ENCODE data around the gene SURF4.
"Not testable (repeated sequence)": the region's sequence is repeated elsewhere in the genome, so short reads cannot be mapped to it uniquely, and the experiment has no call there.

The SURF4 gene

DNA sequence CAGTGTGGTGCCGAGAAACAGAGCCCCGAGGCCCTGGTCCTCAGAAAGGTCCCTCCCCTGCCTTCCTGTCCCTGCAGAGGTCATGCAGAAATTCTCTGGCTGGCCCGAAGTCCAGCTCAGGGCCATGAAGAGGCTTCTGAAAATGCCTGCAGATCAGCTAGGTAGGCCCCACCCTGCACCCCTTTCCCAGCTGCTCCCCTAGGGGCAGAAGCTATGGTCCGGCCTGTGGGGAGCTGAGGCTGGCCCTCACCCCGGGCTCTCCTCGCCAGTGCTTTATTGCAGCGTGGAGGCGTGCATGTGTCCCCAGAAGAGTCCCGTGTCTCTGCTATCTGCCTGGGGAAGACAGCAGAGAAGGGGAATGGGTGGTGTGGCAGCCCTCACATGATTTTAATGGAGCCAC, 22.0 kb upstream of the SURF4 start:
- no peak for DNase-seq (ENCODE audit: low read depth in 1 of 2, low spot score in 1 of 2)

DNA sequence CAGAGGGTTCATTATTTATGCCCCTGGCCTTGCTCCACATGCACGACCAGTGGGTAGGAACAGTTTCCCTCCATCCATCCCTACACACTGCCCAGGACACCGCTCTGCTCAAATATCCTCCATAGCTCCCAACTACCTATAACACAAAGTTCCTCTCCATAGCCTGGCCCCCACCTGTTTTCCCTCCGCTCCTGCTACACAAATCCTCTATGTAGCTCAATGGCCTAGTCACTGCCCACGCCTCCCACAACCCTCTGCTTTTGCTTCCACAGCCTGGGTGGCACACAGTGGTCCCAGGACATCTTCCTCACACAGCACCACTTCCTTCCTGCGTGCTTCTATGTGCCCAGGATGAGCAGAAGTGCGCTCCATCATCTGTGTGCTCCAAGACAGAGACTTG, 21.5 kb upstream of the SURF4 start:
- no peak for DNase-seq (ENCODE audit: low read depth in 1 of 2, low spot score in 1 of 2)

DNA sequence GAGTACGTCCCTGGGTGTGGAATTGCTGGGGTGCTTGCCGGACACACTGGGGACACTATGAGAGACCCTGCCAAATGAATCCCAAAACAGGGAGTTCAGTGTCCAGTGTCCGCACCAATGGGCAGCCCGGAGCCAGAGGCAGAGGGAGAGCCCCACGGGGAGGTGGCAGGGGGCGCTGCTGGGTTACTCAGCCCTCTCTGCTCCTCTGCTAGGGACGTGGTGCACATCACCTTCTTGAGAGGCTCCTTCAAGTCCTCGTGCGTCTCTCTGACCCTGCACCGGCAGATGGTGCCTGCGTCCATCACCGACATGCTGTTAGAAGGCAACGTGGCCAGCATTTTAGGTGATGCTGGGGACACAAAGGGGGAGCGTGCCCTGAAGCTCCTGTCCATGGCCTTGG, 21.1 kb upstream of the SURF4 start:
- no peak for DNase-seq (ENCODE audit: low read depth in 1 of 2, low spot score in 1 of 2)

DNA sequence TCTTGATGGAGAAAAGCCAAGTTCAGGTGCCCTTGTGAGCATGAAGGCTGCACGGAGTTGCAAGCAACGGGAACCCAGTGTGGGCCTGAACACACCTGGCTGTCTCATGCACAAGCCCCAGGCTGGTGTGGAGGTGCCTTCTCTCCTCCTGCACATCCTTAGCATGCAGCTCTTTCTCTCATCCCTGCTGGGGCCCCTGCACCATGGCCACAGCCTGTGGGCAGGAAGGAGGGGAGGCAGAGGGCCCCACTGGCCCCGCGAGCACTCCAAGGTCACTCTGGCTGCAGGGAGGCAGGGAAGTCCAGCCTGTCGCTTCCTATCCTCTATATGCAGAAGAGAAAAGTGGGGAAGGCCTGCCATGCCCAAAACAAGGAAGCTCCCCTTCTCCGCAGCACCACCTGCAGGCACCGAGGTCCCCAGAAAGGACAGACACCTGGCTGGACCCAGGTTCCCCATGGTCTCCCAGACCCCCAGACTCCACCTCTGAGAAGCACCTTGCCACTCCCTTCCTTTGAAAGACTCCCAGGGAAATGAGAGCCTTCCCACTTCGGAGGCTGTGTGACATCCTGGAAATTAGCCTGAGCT, 18.9 kb upstream of the SURF4 start:
- no peak for DNase-seq (ENCODE audit: low read depth in 1 of 2, low spot score in 1 of 2)

DNA sequence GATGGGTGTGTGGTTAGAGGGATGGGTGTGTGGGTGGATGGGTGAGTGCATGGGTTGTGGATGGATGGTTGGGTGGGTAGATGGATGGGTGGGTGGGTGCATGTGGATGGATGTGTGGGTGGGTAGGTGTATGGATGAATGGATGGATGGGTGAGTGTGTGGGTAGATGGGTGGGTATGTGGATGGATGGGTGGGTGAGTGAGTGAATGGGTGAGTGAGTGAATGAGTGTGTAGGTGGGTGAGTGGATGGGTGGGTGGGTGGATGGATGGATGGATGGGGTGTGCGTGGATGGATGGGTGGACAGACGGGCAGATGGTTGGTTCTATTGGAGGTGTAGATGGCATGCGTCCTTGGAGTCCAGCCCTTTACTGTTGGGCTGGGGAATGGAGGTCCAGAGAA, 17.5 kb upstream of the SURF4 start:
- no peak for DNase-seq (ENCODE audit: low read depth in 1 of 2, low spot score in 1 of 2)

DNA sequence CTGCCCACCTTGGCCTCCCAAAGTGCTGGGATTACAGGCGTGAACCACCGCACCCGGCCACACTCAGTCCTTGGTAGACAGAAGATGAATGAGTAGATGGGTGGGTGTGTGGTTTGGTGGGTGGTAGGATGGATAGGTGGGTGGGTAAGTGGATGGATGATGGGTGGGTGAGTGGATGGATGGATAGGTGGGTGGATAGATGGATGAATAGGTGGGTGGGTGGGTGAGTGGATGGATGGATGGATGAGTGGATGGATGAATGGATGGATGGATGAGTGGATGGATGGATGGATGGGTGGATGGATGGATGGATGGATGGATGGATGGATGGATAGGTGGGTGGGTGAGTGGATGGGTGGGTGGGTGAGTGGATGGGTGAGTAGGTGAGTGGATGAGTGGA, 16.4 kb upstream of the SURF4 start:
- DNase-seq (ENCODE audit: low read depth in 1 of 2, low spot score in 1 of 2) = not testable (repeated sequence)

DNA sequence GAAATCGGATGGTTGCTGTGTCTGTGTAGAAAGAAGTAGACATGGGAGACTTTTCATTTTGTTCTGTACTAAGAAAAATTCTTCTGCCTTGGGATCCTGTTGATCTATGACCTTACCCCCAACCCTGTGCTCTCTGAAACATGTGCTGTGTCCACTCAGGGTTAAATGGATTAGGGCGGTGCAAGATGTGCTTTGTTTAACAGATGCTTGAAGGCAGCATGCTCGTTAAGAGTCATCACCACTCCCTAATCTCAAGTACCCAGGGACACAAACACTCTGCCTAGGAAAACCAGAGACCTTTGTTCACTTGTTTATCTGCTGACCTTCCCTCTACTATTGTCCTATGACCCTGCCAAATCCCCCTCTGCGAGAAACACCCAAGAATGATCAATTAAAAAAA, 15.6 kb upstream of the SURF4 start:
- not testable (repeated sequence) for DNase-seq (ENCODE audit: low read depth in 1 of 2, low spot score in 1 of 2)

DNA sequence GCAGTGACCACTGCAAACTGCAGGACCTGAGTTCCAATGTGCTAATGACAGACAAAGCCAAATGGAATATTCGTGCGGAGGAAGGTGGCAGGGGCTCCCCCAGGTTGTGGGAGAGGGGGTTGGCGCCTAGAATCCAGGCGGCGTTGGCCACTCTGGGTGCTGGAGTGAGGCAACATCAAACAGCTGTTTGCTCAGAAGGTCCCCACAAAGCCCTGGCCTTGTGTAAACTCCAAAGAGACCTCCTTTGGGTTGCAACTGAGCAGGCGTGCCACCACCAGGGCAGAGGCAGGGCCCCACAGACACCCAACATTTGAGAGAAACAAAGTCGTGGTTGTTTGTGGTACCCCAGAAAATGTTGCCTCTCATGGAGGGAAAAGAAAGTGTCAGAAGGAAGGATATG, 14.9 kb upstream of the SURF4 start:
- no peak for DNase-seq (ENCODE audit: low read depth in 1 of 2, low spot score in 1 of 2)

DNA sequence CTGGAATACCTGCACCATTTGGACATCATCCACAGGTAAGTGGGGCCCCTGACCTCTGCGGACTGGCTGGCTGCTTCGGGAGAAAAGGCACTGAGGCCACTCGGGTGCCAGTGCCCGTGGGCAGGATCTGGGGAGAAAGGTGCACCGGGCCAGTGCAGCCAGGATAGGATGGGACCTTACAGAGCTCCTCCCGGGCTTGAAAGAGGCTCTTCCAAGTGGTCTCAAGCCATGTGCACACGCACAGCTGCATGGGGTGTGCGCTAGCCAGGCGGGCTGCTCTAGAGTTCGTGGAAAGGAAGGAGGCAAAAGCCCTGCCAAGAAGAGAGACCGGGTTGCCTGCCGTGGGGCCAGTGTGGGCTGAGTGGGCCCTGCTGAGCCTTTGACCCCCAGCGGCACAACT, 13.7 kb upstream of the SURF4 start:
- DNase-seq (ENCODE audit: low read depth in 1 of 2, low spot score in 1 of 2) = no peak

DNA sequence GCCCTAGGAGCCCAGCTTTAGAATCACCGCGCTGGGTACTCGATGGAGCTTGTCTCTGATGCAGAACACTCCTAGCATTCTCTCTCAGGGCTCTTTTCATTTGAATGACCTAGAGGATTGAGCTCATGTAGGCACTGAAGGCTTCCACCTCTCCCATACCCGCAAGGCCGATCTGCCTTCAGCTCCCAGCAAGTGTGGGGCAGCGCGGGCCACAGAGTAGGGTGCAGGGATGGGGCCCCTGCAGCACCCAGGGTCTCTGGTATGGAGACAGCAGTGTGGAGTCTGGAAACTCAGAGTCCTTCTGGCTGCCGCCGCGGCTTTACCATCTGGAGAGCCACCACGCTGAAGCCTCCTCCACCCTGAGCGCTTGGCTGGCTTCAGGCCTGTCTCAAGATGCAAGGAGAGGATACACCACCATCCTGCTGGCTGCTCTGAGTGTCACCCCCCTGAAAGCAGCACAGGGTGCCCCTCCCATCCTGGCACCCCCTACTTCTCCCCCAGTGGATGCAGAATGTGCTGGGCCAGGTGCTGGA, 13.2 kb upstream of the SURF4 start:
- no peak for DNase-seq (ENCODE audit: low read depth in 1 of 2, low spot score in 1 of 2)

DNA sequence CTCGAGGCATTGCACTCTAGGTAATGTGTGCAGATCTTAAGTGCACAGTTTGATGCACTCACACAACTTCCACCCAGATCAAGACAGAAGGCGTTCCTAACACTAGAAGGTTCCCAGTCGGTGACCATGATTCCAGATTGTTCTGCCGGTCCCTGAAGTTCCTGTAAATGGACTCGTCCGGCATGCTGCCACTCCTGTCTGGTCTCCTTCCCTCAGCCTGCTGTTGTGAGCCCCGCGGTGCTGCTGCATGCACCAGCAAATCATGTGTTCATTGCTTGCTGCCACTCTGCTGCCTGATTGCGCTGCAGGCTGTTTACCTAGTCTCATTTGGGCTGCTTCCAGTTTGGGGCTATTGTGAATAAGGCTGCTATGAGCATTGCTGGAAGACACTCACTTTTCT, 11.8 kb upstream of the SURF4 start:
- no peak for DNase-seq (ENCODE audit: low read depth in 1 of 2, low spot score in 1 of 2)

DNA sequence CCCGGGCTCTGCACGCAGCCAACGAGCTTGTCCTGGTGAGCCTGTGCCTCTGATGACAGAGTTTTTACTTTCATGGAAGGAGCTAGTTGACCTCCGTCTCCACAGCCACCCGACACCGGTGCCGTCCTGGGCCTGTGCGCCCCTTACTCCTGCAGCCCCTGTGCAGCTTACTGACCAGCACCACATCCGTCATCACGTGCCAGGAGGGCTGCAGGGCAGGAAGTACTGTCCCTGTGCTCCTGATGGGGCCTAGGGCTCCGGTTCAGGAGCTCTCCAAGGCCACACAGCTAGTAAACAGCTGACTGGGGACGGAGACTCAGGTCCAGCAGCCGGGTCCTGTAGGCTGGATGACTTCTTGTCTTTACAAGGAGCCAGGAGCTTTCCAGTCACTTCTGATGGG, 10.5 kb upstream of the SURF4 start:
- DNase-seq (ENCODE audit: low read depth in 1 of 2, low spot score in 1 of 2) = no peak

DNA sequence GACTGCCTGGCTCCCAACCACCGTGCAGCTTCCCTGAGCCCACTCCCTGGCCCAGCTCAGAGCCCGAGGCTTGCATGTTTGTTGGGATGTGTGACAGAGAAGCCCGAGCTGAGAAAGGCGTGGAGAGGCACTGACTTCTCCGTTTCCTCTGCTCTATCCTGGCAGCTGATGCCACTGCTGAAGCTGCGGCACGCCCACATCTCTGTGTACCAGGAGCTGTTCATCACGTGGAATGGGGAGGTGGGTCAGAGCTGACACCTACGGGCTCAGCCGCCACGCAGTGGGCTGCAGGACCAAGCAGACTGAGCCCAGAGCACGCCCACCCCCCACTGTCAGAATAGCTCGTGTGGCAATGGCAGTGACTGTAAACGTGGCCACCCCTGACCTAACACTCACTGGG, 9.6 kb upstream of the SURF4 start:
- DNase-seq (ENCODE audit: low read depth in 1 of 2, low spot score in 1 of 2) = no peak

DNA sequence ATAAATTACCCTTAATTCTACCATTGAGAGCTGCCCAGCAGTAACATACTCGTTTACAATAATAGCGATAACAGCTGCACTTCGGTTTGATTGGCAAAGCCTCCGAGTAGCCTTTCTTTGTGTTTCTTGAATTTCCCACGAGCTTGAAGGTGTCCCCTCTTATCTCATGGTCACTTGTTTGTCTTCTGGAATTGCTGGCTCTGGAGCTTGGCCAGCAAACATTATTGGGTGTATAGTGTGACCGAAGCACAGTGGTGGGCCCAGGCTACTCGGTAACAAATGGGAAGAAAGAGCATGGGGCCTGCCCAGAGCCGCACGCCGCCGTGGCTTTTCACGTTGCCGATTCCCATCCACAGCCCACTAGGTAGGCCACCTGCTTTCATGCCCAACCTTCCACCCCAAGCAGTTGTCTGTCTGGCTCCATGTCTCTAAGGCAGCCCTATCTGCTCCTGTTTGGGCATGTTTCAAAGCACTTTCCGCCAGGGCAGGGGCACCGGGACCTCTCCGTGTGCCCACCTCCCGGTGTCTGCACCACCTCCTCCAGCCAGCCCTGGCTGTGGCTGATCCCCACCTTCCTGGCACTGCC, 9.0 kb upstream of the SURF4 start:
- DNase-seq (ENCODE audit: low read depth in 1 of 2, low spot score in 1 of 2) = no peak

DNA sequence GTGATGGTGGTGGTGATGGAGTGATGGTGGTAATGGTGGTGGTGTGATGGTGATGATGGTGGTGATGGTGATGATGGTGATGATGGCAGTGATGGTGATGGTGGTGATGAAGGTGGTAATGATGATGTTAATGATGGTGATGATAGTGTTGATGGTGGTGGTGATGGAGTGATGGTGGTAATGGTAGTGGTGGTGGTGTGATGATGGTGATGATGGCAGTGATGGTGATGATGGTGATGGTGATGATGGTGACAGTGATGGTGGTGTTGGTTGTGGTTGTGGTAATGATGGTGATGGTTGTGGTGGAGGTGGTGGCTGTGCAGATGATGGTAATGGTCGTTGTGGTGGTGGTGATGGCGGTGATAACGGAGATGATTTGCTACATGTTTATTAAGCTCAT, 7.6 kb upstream of the SURF4 start:
- DNase-seq (ENCODE audit: low read depth in 1 of 2, low spot score in 1 of 2) = no peak

DNA sequence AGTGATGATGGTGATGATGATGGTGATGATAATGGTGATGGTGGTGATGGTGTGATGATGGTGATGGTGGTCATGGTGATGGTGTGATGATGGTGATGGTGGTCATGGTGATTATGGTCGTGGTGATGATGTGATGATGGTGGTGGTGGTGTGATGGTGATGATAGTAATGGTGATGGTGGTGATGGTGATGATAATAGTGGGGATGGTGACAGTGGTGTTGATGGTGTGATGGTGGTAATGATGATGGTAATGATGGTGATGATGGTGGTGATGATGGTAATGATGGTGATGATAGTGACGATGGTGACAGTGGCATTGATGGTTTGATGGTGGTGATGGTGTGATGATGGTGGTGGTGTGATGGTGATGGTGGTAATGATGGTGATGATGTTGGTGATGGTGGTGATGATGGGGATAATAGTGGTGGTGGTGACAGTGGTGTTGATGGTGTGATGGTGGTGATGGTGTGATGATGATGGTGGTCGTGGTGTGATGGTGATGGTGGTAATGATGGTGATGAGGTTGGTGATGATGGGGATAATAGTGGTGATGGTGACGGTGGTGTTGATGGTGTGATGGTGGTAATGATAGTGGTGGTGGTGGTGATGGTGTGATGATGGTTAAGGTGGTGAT, 6.8 kb upstream of the SURF4 start:
- no peak for DNase-seq (ENCODE audit: low read depth in 1 of 2, low spot score in 1 of 2)

DNA sequence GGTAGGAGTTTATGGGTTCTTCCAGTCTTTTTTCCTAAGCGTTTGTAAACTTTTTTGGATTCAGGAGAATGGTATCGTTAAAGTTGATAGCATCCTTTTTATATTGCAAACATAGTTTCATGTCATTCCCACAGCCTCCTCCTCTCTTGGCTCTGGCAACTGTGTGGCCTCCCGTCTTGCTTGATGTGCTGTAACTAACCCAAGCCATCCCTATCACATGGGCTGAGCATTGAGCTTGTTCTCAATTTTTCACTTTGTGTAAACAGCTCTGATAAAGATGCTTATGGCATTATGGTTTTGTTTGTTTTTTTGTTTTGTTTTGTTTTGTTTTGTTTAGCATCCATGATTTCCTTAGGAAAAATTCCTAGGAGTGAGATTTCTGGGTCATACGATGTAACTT, 4.9 kb upstream of the SURF4 start:
- no peak for DNase-seq (ENCODE audit: low read depth in 1 of 2, low spot score in 1 of 2)

DNA sequence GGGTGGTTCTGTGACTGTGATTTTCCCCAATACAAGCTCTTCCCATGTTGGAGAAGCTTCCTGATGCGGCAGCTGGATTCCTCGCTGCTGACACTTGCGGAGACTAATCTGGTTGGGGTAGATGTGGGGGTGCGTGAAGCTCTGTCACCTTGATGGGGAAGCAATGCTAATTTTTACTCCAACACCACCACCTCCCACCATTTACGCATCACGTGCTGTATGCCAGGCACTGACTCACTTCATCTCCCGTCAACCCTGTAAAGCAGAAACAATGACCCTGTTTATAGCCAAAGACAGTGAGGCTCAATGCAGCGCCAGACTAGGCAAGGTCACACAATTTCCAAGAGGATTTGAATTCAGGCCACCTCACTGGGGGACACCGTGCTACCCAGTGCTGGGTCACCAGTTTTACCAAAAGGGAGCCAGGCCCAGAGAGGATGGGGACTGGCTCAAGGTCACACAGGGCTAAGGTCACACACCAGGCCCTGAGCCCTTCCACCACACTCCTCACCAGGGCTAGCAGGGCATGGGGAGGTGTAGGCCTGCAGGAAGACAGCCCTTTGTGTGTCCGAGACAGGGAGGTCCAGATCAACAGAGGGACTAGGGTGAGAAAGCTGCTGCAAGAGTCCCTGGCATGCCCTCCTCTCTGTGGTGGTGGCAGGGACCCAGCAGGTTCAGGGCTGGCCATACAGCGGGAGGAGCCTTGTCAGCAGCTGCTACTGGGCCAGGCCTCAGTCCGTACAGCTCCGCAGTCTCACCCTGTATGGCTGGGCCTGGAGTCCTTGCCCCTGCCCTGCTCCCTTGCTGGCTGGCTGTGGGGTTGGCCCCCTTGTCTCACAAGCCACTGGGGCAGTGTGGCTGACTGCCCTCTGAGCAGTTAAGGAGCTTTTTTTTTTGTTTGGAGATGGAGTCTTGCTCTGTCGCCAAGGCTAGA, 3.6 kb upstream of the SURF4 start:
- no peak for DNase-seq (ENCODE audit: low read depth in 1 of 2, low spot score in 1 of 2)

DNA sequence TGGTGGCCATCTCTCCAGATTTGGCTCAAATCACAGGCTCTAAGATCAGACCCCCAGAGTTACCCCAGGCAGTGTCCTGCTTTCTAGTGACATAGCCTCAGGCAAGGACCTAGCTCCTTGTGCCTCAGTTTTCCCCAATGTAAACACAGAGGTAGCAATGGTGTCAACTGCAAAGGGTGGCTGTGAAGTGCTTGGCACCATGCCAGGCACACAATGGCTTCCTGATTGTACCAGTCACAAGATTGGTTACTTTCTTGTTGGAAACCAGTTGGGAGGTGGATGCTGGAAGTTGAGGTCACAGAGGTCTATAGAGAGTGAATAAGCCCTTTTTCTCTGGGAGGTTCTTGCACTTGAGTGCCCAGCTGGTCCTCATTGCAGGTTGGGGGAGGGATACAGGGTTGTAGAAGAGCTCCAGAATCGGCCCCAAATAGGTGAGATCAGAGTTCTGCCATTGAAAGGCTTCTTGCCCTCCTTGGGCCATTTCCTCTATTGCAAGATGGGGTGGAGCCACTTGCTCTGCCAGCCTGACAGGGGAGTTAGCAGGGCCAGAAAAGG, 2.6 kb upstream of the SURF4 start:
- no peak for DNase-seq (ENCODE audit: low read depth in 1 of 2, low spot score in 1 of 2)

DNA sequence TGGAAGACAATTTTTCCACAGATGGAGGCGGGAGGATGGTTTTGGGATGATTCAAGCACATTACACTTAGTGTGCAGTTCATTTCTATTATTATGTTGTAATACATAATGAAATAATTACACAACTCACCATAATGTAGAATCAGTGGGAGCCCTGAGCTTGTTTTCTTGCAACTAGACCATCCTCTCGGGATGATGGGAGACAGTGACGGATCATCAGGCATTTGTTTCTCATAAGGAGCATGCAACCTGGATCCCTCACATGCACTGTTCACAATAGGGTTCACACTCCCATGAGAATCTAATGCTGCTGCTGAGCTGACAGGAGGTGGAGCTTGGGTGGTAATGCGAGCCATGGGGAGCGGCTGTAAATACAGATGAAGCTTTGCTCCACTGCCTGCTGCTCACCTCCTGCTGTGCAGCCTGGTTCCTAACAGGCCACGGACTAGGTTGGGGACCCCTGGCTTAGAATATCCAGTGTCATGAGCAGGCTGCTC, 1.9 kb upstream of the SURF4 start:
- DNase-seq (ENCODE audit: low read depth in 1 of 2, low spot score in 1 of 2) = no peak

DNA sequence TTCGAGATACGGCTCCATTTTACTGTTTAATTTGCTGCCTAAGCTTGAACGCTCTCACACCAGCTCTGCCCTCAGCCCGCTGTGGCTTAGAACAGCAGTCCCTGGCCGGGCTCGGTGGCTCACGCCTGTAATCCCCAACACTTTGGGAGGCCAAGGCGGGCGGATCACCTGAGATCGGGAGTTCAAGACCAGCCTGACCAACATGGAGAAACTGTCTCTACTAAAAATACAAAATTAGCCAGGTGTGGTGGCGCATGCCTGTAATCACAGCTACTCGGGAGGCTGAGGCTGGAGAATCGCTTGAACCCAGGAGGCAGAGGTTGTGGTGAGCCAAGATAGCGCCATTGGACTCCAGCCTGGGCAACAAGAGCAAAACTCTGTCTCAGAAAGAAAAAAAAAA, 1.4 kb upstream of the SURF4 start:
- DNase-seq (ENCODE audit: low read depth in 1 of 2, low spot score in 1 of 2) = not testable (repeated sequence)
